Frontal cortex (tissue), 4 donors: Measurements from ENCODE around the gene GOLGA8A. TPM values are rescaled to one million over a fixed set of nuclear protein-coding genes. Genes with fewer than 3 reads are reported as not detected.
"Not testable (repeated sequence)": the region's sequence is repeated elsewhere in the genome, so short reads cannot be mapped to it uniquely, and the experiment has no call there.

ENCODE experiments used
- DNase-seq, 2 donors: peaks; one replicate each; pipeline ENCODE4 v3.0.0; 2012; ENCODE audit warnings: low spot score in 2 of 2
- FAIRE-seq: peaks from 2 replicates; lab custom pipeline; 2012; peaks lifted over from hg19 to GRCh38; lab: Jason Lieb, UNC
- total RNA-seq: library from RNA; depleted of rRNA; stranded (reverse); fragments of >200 nt; gene quantifications from one replicate; pipeline ENCODE4 v1.2.3, GENCODE V29; 2014
- donor health status: control.
- donor health status: control.
- donor health status: control.

The GOLGA8A gene
- total RNA-seq, 1 donor from 2014 or later: 23.6 TPM

DNA sequence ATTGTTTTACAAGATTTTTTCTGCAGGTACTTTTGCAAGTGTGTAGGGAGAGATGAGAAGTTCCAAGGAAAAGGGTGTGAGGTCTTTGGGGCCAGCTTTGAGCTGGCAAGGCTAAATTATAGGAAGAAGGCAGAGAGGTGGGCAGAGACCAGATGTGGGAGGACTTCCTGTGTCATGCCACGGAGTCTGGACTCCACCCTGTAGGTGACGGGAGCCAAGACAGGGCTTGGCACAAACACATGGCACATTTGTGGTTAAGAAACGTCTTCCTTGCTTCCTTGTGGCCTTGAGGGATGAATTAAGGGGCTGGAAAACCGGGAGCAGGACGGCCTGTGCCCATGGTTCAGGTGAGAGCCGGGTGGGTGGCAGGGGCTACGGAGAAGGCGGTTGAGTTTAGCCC lies 19.2 kb downstream of the GOLGA8A start:
- not testable (repeated sequence) for DNase-seq, FAIRE-seq

- DNase-seq, FAIRE-seq: not testable (repeated sequence)
Measured at GRCh38 chr15:34409511-34409910, 28.1 kb downstream of the GOLGA8A start.

GRCh38 chr15:34408973-34409372 lies 28.6 kb downstream of the GOLGA8A start:
- not testable (repeated sequence) for DNase-seq, FAIRE-seq

DNA sequence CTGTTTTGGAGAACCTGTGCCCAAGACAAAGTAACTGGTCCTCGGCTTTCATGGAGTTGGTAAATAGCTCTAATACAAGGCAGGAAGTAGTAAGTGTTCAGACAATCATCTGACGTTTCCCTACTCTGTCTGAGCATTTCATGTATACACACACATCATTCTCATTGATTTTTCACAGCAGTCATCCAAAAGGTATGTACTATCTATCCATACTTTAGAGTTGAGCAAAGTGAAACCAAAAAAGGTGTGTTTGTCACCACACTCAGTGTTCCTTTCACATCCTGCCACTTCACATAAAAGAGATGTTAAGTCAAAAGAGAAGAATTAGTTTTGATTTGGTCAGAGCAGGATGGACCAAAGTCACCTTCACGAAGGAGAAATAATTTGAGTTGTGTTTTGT lies 33.7 kb downstream of the GOLGA8A start:
- DNase-seq, FAIRE-seq: not testable (repeated sequence)

DNA sequence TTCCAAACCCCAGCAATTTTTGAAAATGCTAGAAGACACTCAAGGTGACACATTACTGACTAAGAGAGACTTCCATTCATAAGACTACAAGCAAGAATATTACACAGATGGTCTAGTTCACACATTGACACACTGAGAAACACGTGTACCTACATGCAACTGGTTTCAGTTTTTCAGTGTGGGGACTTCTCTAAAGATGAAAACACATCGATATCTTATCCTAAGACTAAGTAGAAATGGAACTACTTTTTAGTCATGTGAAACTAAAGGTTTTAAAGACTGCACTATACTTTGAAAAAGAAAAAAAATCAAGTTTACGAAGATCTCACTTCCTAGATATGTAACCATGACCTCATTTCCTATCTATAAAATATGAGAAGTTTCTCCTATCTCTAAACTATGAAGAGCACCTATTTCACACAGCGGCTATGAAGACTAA lies 34.4 kb downstream of the GOLGA8A start:
- FAIRE-seq: not testable (repeated sequence)

DNA sequence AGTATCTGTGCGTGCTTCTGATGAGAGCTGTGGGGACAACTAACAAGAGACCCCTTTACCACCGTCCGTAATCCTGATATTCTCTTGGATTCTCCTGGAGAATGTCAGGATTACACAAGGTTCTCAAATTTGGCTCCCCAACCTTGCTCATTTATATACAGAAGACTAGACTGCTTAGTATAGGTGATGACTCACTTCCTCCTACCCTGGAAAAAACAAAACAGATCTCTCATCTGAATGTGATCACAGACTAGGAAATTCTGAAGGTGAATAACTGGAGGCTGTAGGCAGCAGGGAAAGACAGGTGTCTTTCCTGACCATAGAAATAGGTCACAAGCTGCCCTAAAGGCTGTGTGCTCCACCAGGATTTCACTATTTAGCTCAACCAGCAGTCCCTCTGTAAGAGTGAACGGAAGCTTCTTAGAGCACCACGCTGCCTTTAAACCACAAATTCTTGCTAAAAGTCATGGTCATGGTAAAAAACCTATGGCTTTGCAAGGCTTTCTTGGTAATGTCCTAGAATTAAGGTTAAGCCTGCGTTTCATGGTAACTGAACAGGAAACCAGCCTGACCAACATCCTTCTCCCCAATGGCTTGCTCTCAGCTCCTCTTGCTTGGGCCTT lies 39.9 kb downstream of the GOLGA8A start:
- DNase-seq, FAIRE-seq: not testable (repeated sequence)

More for the DNA sequence above, 34.4 kb downstream of the GOLGA8A start:
- not testable (repeated sequence) for DNase-seq

- not testable (repeated sequence) for DNase-seq, FAIRE-seq
Measured at GRCh38 chr15:34392981-34393380, 44.6 kb downstream of the GOLGA8A start.

- not testable (repeated sequence) for DNase-seq, FAIRE-seq
Measured at GRCh38 chr15:34389594-34390086, 48.0 kb downstream of the GOLGA8A start.

Other genes with a start within 250 kb of the GOLGA8A start
- gene KATNBL1, start 227.7 kb downstream of the GOLGA8A start, total RNA-seq: 109 TPM
- gene EMC4, start 212.8 kb downstream of the GOLGA8A start, total RNA-seq: 117 TPM
- 26.5 TPM for gene SLC12A6, start 100.0 kb downstream of the GOLGA8A start, total RNA-seq
- 81.9 TPM for gene NOP10, start 94.7 kb downstream of the GOLGA8A start, total RNA-seq
- under 0.01 TPM for gene NUTM1, start 94.5 kb downstream of the GOLGA8A start, total RNA-seq
- 10.6 TPM for gene LPCAT4, start 70.6 kb downstream of the GOLGA8A start, total RNA-seq
- 28.9 TPM for gene GOLGA8B, start 145.8 kb upstream of the GOLGA8A start, total RNA-seq